ENCODE data around the gene XRCC1. TPM values are rescaled to one million over a fixed set of nuclear protein-coding genes. Genes with fewer than 3 reads are reported as not detected.
A peak's percentile ranks its signal among the peaks of the same experiment; 100 is the strongest.

Gene XRCC1
- total RNA-seq, 1 experiment from 2014 or later, result 56.8 TPM

GRCh38 chr19:43554317-43554895 is 20.9 kb downstream of the XRCC1 start:
- BruUV-seq (replicated peaks), result no TSS peak
- no peaks in the 10 kb centered on the region for H3K27me3 Mint-ChIP-seq (ENCODE audit: unreplicated experiment)
- TF ChIP-seq CTCF (IDR thresholded peaks at IDR 0.05; ENCODE audit: unreplicated experiment), result no peak
- peaks cover 32% of the 10 kb centered on the region for H3K36me3 Mint-ChIP-seq (ENCODE audit: insufficient read depth, unreplicated experiment)
- no peaks in the 10 kb centered on the region for H3K4me1 Mint-ChIP-seq (ENCODE audit: low read depth, unreplicated experiment)
- DNase-seq, result no peak
- no peaks in the 10 kb centered on the region for H3K9me3 Mint-ChIP-seq (ENCODE audit: low read depth, unreplicated experiment)
- H3K4me3 Mint-ChIP-seq (ENCODE audit: low read depth, unreplicated experiment), result no peak overlapping the region
- CTCF ChIA-PET, result interaction anchor here (0.6 to 1.2 kb wide), 6 partner anchors 8 to 255 kb away, joined by 3 to 6 read pairs (median 3); no protein-coding TSS in a partner anchor
- H3K27ac Mint-ChIP-seq (ENCODE audit: unreplicated experiment), result no peak overlapping the region
- intact Hi-C loops (cut with micrococcal nuclease; ENCODE audit: unreplicated experiment), result no loop called here

DNA sequence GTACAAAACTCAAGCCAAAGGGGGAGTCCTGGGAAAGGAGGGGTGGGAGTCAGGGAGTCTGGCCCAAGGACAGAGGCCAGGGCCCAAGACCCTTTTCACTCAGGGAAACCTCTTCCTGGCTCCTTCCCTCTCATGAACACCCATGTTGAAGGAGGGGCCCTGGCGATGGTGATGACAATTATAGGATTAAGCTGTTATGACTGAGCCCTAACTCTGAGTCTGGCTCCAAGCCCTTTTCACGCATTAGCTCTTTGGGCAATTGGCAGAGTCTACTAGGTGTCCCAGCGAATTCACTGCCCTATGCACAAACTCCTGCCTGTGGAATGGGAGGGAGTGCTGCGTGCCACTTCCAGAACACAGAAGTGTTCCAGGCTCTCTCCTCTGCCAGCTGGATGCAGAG is 21.7 kb downstream of the XRCC1 start:
- Mint-ChIP-seq H3K27ac (ENCODE audit: unreplicated experiment) (no peak overlapping the region), H3K27me3 (ENCODE audit: unreplicated experiment) (no peaks in the 10 kb centered on the region), H3K9me3 (ENCODE audit: low read depth, unreplicated experiment) (no peaks in the 10 kb centered on the region), H3K4me1 (ENCODE audit: low read depth, unreplicated experiment) (no peaks in the 10 kb centered on the region), H3K36me3 (ENCODE audit: insufficient read depth, unreplicated experiment) (peaks cover 30% of the 10 kb centered on the region), H3K4me3 (ENCODE audit: low read depth, unreplicated experiment) (no peak overlapping the region)
- no peak for TF ChIP-seq CTCF (IDR thresholded peaks at IDR 0.05; ENCODE audit: unreplicated experiment)
- intact Hi-C loops (cut with micrococcal nuclease; ENCODE audit: unreplicated experiment), result no loop called here
- DNase-seq, result no peak
- CTCF ChIA-PET, result no interaction called here
- no TSS peak for BruUV-seq (replicated peaks)

DNA sequence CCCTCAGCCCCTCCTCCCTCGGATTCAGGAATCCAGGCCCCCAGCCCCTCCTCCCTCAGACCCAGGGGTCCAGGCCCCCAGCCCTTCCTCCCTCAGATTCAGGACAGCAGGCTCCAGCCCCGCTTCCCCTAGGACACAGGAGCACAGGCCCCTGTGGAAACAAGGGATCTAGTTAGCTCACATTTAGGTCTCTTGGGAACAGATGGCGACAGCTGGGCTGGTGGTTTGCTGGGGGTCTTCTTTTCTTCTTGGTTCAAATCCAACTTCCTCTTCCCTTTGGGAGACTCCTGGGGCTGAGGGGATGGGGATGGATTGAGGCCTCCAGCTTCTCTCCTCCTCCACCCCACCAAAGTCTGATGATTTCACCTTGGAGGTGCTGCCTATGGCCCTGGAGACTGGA is 22.7 kb downstream of the XRCC1 start:
- Mint-ChIP-seq H3K27ac (ENCODE audit: unreplicated experiment) (no peak overlapping the region), H3K4me3 (ENCODE audit: low read depth, unreplicated experiment) (no peak overlapping the region), H3K9me3 (ENCODE audit: low read depth, unreplicated experiment) (no peaks in the 10 kb centered on the region), H3K4me1 (ENCODE audit: low read depth, unreplicated experiment) (no peaks in the 10 kb centered on the region), H3K36me3 (ENCODE audit: insufficient read depth, unreplicated experiment) (peaks cover 31% of the 10 kb centered on the region), H3K27me3 (ENCODE audit: unreplicated experiment) (no peaks in the 10 kb centered on the region)
- CTCF ChIA-PET, result no interaction called here
- TSS peak; percentile 24 for BruUV-seq (replicated peaks)
- TF ChIP-seq CTCF (IDR thresholded peaks at IDR 0.05; ENCODE audit: unreplicated experiment), result no peak
- intact Hi-C loops (cut with micrococcal nuclease; ENCODE audit: unreplicated experiment), result no loop called here
- no peak for DNase-seq

DNA sequence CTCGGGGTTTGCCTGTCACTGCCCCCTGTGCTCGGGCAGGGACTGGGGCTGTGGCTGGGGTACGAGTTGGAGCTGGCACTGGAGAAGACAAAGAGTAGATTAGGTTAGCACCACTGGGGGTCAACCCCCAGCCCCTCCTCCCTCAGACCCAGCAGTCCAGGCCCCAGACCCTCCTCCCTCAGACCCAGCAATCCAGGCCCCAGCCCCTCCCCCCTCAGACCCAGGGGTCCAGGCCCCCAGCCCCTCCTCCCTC is 23.2 kb downstream of the XRCC1 start:
- intact Hi-C loops (cut with micrococcal nuclease; ENCODE audit: unreplicated experiment), result no loop called here
- BruUV-seq (replicated peaks), result no TSS peak
- H3K9me3 Mint-ChIP-seq (ENCODE audit: low read depth, unreplicated experiment), result no peaks in the 10 kb centered on the region
- no peak overlapping the region for H3K4me3 Mint-ChIP-seq (ENCODE audit: low read depth, unreplicated experiment)
- H3K27me3 Mint-ChIP-seq (ENCODE audit: unreplicated experiment), result no peaks in the 10 kb centered on the region
- H3K4me1 Mint-ChIP-seq (ENCODE audit: low read depth, unreplicated experiment), result no peaks in the 10 kb centered on the region
- TF ChIP-seq CTCF (IDR thresholded peaks at IDR 0.05; ENCODE audit: unreplicated experiment), result no peak
- no peak overlapping the region for H3K27ac Mint-ChIP-seq (ENCODE audit: unreplicated experiment)
- CTCF ChIA-PET, result no interaction called here
- no peak for DNase-seq
- peaks cover 33% of the 10 kb centered on the region for H3K36me3 Mint-ChIP-seq (ENCODE audit: insufficient read depth, unreplicated experiment)
